ENCODE data around the gene LMOD1.

Gene LMOD1

GRCh38 chr1:201851949-201852348, 94.4 kb downstream of the LMOD1 start:
- DNase-seq = no peak

GRCh38 chr1:201850053-201850397, 96.3 kb downstream of the LMOD1 start:
- DNase-seq = no peak

- no peak for DNase-seq
Measured at GRCh38 chr1:201849372-201850052, 96.8 kb downstream of the LMOD1 start.

GRCh38 chr1:201848230-201848629, 98.1 kb downstream of the LMOD1 start:
- no peak for DNase-seq

GRCh38 chr1:201847150-201847549, 99.2 kb downstream of the LMOD1 start:
- no peak for DNase-seq
